GM12875 (cell line): Measurements from ENCODE around the gene NOP14.

Experiments
- H3K4me3 ChIP-seq: one replicate; pipeline ENCODE4 v1.5.1; 2011; ENCODE audit warnings: low read depth, low read length, control low read depth
- CTCF ChIP-seq: IDR thresholded peaks from 2 replicates; pipeline ENCODE4 v1.5.1; 2011; ENCODE audit warnings: low read depth, mild to moderate bottlenecking, control low read depth, inconsistent platforms, low read length, moderate library complexity, borderline replicate concordance; ENCODE audit not compliant: insufficient read depth

Gene NOP14

DNA sequence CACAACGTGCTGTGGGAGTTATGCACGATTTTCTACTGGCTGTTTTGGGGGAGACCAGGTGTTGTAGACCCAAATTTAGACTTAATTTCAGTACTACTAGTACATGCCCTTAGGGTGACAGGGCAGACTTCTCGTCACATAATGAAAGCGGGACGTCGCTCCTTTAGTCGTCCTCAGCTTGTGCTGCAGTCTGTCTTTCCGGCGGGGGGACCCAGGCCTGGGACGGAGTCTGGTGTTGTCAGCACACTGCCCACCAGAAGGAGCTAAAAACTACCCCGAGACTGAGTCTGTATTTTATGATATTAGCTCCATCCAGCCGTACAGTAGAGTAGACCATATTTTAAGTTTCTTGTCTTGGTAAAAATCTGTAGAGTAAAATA is 35.5 kb downstream of the NOP14 start:
- no peak overlapping the region for H3K4me3 ChIP-seq
- no peak for TF ChIP-seq CTCF

DNA sequence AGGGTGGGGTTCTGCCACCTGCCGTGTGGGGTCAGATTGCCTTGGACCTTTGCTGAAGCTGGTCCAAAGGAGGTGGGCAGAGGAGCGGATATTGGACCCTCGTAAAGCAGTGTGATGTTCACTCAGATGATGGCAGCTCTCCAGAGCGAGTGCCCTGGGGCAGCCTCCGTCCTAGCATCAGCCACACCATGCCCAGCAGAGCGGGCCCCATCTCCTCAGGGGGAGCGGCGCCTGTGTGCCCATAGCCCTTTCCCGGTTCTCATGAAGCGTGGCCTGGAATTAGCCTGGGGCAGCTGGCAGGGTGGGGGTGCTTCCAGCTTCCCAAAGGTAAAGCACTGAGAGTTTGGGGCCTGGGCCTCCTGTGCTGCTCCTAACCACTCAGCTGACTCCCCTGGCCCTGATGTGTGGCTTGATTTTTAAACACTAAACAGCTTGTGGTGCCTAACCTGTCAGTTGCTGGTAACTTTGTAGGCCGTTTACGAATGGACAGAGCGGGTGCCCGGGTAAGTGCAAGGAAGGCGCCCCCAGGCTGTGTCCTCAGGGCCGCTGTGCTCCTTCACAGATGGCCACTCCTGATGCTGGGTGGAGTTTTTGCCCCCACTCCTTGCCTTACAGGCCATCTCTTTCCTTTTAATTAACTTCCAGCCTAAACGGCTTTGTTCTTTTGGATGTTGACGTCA is 36.0 kb downstream of the NOP14 start:
- H3K4me3 ChIP-seq = no peak overlapping the region
- TF ChIP-seq CTCF = no peak

DNA sequence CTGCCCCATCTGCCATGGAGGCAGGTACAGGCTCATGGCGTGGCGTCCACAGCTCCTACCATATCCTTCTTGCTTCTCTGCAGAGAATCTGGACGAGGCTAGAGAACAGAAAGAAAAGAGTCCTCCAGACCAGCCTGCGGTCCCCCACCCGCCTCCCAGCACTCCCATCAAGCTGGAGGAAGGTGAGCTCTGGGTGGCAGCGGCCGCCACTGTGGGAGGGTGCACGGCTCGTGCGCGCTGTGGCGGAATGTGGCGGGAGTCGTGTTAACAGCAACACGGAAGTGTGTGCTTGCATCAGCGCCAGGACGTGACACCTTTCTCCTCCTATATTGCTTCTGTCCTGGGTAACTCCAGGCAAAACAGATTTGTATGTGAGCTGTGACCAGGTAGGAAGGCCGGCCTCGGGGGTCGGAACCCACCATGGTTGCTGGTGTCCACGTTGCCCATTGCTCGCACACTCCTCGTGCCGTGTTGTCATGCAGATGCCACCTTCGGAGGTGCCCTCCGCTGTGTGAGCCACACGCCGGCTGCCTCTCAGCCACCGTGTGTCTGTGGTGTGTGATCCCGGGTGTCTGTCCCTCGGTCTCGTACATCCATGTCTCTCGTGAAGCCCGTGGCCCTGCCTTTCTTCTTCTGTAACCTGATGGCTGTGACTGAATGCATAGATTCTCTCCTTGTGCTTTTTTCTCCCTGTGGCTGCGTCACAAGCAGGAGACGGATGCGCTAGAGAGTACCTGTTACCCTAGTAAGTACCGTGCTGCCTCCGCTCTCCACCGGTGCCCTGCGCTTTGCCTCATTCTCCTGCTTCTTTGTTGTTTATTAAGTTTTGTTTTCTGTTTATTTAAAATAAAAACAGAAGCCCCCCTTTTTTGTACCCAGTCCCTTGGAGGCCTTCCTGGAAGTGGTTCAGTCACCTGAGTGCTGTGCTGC is 37.0 kb downstream of the NOP14 start:
- H3K4me3 ChIP-seq = no peak overlapping the region
- TF ChIP-seq CTCF = no peak

GRCh38 chr4:2925496-2925895 is 37.7 kb downstream of the NOP14 start:
- H3K4me3 ChIP-seq = no peak overlapping the region
- no peak for TF ChIP-seq CTCF

DNA sequence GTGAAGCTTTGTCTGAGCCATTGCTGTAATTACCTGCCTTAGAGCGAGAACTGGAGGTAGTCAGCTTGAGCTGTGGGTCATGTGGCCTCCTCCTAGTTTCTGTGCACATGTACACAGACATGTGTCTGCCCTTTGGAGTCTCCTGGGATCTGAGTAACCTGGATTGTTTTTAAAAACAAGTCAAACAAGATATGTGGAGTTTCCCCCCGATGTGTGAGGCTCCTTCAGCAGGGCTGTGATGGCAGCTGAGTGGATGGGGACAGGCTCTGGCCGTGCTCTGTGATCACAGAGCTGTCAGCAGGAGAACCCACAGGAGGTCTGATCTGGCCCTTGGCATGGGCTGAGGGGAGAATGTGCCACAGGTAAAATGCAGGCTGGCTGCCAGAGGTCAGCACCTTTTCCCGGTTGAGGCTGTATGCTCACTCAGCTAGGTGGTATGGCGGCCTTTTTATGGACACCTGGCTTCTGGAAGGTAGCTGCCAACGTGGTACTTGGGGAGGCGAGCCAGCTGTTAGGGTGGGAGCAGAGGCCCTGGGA is 38.4 kb downstream of the NOP14 start:
- no peak overlapping the region for H3K4me3 ChIP-seq
- TF ChIP-seq CTCF = no peak

DNA sequence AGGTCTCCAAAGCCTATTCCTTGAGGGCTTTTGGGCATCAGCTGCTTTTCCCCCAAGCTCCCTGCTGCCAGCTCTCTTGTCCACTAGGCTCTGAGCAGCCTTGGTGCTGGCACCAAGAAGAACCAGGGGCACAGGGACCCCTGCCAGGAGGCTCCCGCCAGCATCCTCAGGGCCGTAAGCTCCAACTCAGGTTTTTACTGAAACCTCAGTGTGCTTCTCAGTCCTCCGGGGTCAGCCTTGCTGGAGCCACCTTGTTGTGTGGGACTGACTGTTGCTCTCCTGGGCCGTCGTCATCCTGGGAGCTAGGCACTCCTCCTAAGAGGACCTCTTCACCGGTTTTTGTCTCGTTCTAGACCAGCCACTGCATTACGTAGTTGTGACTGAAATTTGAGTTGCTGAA is 38.9 kb downstream of the NOP14 start:
- TF ChIP-seq CTCF = no peak

More for the DNA sequence above, 38.9 kb downstream of the NOP14 start:
- no peak overlapping the region for H3K4me3 ChIP-seq
